ENCODE data around the gene RTP5. TPM values are rescaled to one million over a fixed set of nuclear protein-coding genes. Genes with fewer than 3 reads are reported as not detected.
A peak's percentile ranks its signal among the peaks of the same experiment; 100 is the strongest.

Gene RTP5
- total RNA-seq, 1 donor from 2014 or later = 0.09 TPM

GRCh38 chr2:241835611-241836010, 33.9 kb upstream of the RTP5 start:
- no peak for DNase-seq (ENCODE audit: low spot score)
- Mint-ChIP-seq H3K36me3 (ENCODE audit: low read depth) (no peaks in the 10 kb centered on the region), H3K9me3 (no peaks in the 10 kb centered on the region), H3K27me3 (ENCODE audit: low read depth) (peaks cover 44% of the 10 kb centered on the region), H3K4me1 (ENCODE audit: low read depth) (peaks cover 16% of the 10 kb centered on the region), H3K4me3 (ENCODE audit: low read depth) (no peak overlapping the region), H3K27ac (no peak overlapping the region)
- intact Hi-C loops (cut with micrococcal nuclease) = no loop called here

- no peak overlapping the region for H3K4me3 Mint-ChIP-seq (ENCODE audit: low read depth)
- peaks cover 16% of the 10 kb centered on the region for H3K4me1 Mint-ChIP-seq (ENCODE audit: low read depth)
- H3K9me3 Mint-ChIP-seq = no peaks in the 10 kb centered on the region
- intact Hi-C loops (cut with micrococcal nuclease) = no loop called here
- H3K27me3 Mint-ChIP-seq (ENCODE audit: low read depth) = peaks cover 42% of the 10 kb centered on the region
- H3K36me3 Mint-ChIP-seq (ENCODE audit: low read depth) = no peaks in the 10 kb centered on the region
- DNase-seq (ENCODE audit: low spot score) = no peak
- no peak overlapping the region for H3K27ac Mint-ChIP-seq
Measured at GRCh38 chr2:241836292-241836691, 33.2 kb upstream of the RTP5 start.

GRCh38 chr2:241837197-241837965, 32.1 kb upstream of the RTP5 start:
- no peak for DNase-seq (ENCODE audit: low spot score)
- intact Hi-C loops (cut with micrococcal nuclease) = no loop called here
- H3K4me3 Mint-ChIP-seq (ENCODE audit: low read depth) = no peak overlapping the region
- H3K27me3 Mint-ChIP-seq (ENCODE audit: low read depth) = peaks cover 35% of the 10 kb centered on the region
- peaks cover 17% of the 10 kb centered on the region for H3K4me1 Mint-ChIP-seq (ENCODE audit: low read depth)
- no peak overlapping the region for H3K27ac Mint-ChIP-seq
- H3K36me3 Mint-ChIP-seq (ENCODE audit: low read depth) = no peaks in the 10 kb centered on the region
- H3K9me3 Mint-ChIP-seq = no peaks in the 10 kb centered on the region

- no peak for DNase-seq (ENCODE audit: low spot score)
- Mint-ChIP-seq H3K27me3 (ENCODE audit: low read depth) (peaks cover 21% of the 10 kb centered on the region), H3K27ac (no peak overlapping the region), H3K9me3 (no peaks in the 10 kb centered on the region), H3K4me1 (ENCODE audit: low read depth) (peaks cover 40% of the 10 kb centered on the region), H3K4me3 (ENCODE audit: low read depth) (no peak overlapping the region), H3K36me3 (ENCODE audit: low read depth) (peaks cover 11% of the 10 kb centered on the region)
- intact Hi-C loops (cut with micrococcal nuclease) = loop anchor here (5.0 kb wide), 1 partner anchor 39 kb away; no protein-coding TSS in a partner anchor
Measured at GRCh38 chr2:241841181-241842066, 28.1 kb upstream of the RTP5 start.

- no peak overlapping the region for H3K4me3 Mint-ChIP-seq (ENCODE audit: low read depth)
Measured at GRCh38 chr2:241842067-241842415, 27.5 kb upstream of the RTP5 start.

GRCh38 chr2:241842620-241843211, 26.8 kb upstream of the RTP5 start:
- Mint-ChIP-seq H3K9me3 (no peaks in the 10 kb centered on the region), H3K4me1 (ENCODE audit: low read depth) (peaks cover 35% of the 10 kb centered on the region), H3K4me3 (ENCODE audit: low read depth) (peak overlapping the region; percentile 71), H3K36me3 (ENCODE audit: low read depth) (peaks cover 14% of the 10 kb centered on the region), H3K27me3 (ENCODE audit: low read depth) (peaks cover 9% of the 10 kb centered on the region), H3K27ac (peak overlapping the region; percentile 83)
- DNase-seq (ENCODE audit: low spot score) = peak; percentile 52
- intact Hi-C loops (cut with micrococcal nuclease) = loop anchor here (5.0 kb wide), 1 partner anchor 40 kb away; no protein-coding TSS in a partner anchor

More at GRCh38 chr2:241842067-241842415, 27.5 kb upstream of the RTP5 start:
- H3K4me1 Mint-ChIP-seq (ENCODE audit: low read depth) = peaks cover 39% of the 10 kb centered on the region
- peaks cover 14% of the 10 kb centered on the region for H3K36me3 Mint-ChIP-seq (ENCODE audit: low read depth)
- no peak for DNase-seq (ENCODE audit: low spot score)
- H3K27me3 Mint-ChIP-seq (ENCODE audit: low read depth) = peaks cover 16% of the 10 kb centered on the region
- intact Hi-C loops (cut with micrococcal nuclease) = loop anchor here (5.0 kb wide), 1 partner anchor 40 kb away; no protein-coding TSS in a partner anchor
- no peak overlapping the region for H3K27ac Mint-ChIP-seq
- no peaks in the 10 kb centered on the region for H3K9me3 Mint-ChIP-seq

GRCh38 chr2:241843321-241844065, 26.0 kb upstream of the RTP5 start:
- peaks cover 14% of the 10 kb centered on the region for H3K36me3 Mint-ChIP-seq (ENCODE audit: low read depth)
- no peaks in the 10 kb centered on the region for H3K9me3 Mint-ChIP-seq
- H3K27me3 Mint-ChIP-seq (ENCODE audit: low read depth) = peaks cover 5% of the 10 kb centered on the region
- DNase-seq (ENCODE audit: low spot score) = no peak
- H3K4me3 Mint-ChIP-seq (ENCODE audit: low read depth) = peak overlapping the region; percentile 71
- peaks cover 34% of the 10 kb centered on the region for H3K4me1 Mint-ChIP-seq (ENCODE audit: low read depth)
- peak overlapping the region; percentile 83 for H3K27ac Mint-ChIP-seq
- intact Hi-C loops (cut with micrococcal nuclease) = loop anchor here (1.0 to 5.0 kb wide), 2 partner anchors 16 to 41 kb away; no protein-coding TSS in a partner anchor

- H3K4me3 Mint-ChIP-seq (ENCODE audit: low read depth) = peak overlapping the region; percentile 72
Measured at GRCh38 chr2:241844066-241844728, 25.3 kb upstream of the RTP5 start.

GRCh38 chr2:241844831-241845578, 24.5 kb upstream of the RTP5 start:
- Mint-ChIP-seq H3K27me3 (ENCODE audit: low read depth) (no peaks in the 10 kb centered on the region), H3K36me3 (ENCODE audit: low read depth) (peaks cover 14% of the 10 kb centered on the region), H3K4me1 (ENCODE audit: low read depth) (peaks cover 31% of the 10 kb centered on the region), H3K9me3 (no peaks in the 10 kb centered on the region), H3K27ac (peak overlapping the region; percentile 88), H3K4me3 (ENCODE audit: low read depth) (peak overlapping the region; percentile 72)
- DNase-seq (ENCODE audit: low spot score) = no peak
- intact Hi-C loops (cut with micrococcal nuclease) = loop anchor here (1.0 to 5.0 kb wide), 2 partner anchors 14 to 43 kb away; no protein-coding TSS in a partner anchor

More at GRCh38 chr2:241844066-241844728, 25.3 kb upstream of the RTP5 start:
- DNase-seq (ENCODE audit: low spot score) = peak; percentile 85
- H3K9me3 Mint-ChIP-seq = no peaks in the 10 kb centered on the region
- H3K4me1 Mint-ChIP-seq (ENCODE audit: low read depth) = peaks cover 31% of the 10 kb centered on the region
- intact Hi-C loops (cut with micrococcal nuclease) = loop anchor here (1.0 to 5.0 kb wide), 2 partner anchors 15 to 42 kb away; no protein-coding TSS in a partner anchor
- peaks cover 14% of the 10 kb centered on the region for H3K36me3 Mint-ChIP-seq (ENCODE audit: low read depth)
- H3K27ac Mint-ChIP-seq = peak overlapping the region; percentile 88
- peaks cover 2% of the 10 kb centered on the region for H3K27me3 Mint-ChIP-seq (ENCODE audit: low read depth)

GRCh38 chr2:241846406-241846805, 23.1 kb upstream of the RTP5 start:
- no peaks in the 10 kb centered on the region for H3K27me3 Mint-ChIP-seq (ENCODE audit: low read depth)
- peak overlapping the region; percentile 90 for H3K27ac Mint-ChIP-seq
- H3K4me1 Mint-ChIP-seq (ENCODE audit: low read depth) = peaks cover 31% of the 10 kb centered on the region
- peaks cover 16% of the 10 kb centered on the region for H3K36me3 Mint-ChIP-seq (ENCODE audit: low read depth)
- DNase-seq (ENCODE audit: low spot score) = no peak
- no peaks in the 10 kb centered on the region for H3K9me3 Mint-ChIP-seq
- H3K4me3 Mint-ChIP-seq (ENCODE audit: low read depth) = peak overlapping the region; percentile 72
- intact Hi-C loops (cut with micrococcal nuclease) = no loop called here

Measured in activated T-helper 2 cell treated with anti-CD3 and anti-CD28 coated beads, Interferon-gamma antibody, Interleukin-2, Interleukin-4, amounts not matched to agents 10 μg/mL and 5 μg/mL and 100 μg/mL, durations not matched to agents 14 hours and 24 hours and 36 hours (primary cell).